AG08396 (cell line): Measurements from ENCODE around the gene MOK.

Experiments
- DNase-seq: peaks from one replicate; pipeline ENCODE4 v3.0.0; 2012; ENCODE audit warnings: low spot score, mixed read lengths

Gene MOK

DNA sequence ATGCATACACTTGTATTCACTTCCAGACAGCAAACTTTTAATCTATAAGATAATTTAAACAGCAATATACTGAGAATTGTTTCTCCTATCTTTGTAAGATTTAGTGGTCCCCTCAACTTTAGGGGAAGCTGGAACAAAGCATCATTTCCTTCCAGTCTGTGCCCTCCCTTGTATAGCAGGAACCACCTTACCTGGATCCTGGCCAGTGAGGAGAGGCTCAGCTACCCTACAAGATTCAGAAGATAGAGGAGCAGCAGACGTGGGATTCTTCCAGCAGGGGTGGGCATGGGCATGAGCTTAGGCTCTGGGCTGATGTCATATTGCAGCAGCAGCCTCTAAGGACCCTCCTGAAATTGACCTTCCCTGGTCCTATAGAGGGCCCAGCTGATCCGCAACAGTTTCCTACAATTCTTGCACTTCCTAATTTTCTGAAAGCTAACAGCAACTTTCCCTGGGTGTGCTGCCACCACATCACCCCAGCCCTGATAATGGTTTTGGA, 21.3 kb downstream of the MOK start:
- DNase-seq, result no peak

DNA sequence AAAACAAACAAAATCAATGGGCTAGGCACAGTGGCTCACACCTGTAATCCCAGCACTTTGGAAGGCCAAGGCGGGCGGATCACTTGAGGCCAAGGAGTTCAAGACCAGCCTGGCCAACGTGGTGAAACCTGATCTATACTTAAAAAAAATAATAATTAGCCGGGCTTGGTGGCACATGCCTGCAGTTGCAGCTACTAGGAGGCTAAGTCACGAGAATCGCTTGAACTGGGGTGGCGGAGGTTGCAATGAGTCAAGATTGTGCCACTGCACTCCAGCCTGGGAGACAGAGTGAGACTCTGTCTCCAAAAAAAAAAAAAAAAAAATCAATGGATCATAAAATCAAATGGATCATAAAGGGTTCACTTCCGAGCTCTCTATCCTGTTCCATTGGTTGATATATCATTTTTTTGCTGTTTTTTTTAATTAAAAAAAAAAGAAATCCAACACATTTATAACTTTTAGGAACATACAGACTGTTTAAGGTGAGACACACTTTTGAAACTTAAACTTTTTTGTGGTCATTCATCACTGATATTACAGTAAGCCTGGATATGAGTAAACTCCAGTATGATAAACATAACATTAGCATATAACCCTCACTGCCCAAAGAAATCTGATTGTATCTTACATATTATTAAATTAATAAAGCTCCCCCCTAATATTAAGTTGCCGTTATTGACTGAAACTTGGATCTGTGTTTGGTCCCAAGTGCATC, 22.1 kb downstream of the MOK start:
- DNase-seq, result no peak

DNA sequence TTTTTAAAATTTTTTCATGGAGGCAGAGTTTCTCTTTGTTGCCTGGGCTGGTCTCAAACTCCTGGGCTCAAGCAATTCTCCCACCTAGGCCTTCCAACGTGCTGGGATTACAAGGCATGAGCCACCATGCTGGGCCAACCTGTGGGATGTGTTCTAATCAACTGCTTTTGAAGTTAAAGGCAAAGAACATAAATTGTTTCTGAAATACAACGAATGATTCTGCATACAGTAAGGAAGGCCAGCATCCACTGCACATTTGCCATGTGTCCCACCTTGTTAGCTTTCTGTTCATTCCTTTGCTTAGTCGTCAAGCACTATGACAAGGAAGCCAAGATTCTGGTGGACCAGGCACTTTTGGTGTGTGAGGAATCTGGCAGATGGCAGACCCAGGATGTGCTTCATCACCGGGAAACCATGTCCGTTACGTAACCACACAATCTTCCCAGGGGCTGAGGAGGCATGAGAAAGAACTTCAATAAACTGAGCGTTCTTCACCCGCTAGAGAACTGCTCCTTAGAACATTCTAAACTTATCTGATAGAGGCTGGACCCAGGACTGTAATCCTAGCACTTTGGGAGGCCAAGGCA, 24.5 kb downstream of the MOK start:
- peak; percentile 72 for DNase-seq

DNA sequence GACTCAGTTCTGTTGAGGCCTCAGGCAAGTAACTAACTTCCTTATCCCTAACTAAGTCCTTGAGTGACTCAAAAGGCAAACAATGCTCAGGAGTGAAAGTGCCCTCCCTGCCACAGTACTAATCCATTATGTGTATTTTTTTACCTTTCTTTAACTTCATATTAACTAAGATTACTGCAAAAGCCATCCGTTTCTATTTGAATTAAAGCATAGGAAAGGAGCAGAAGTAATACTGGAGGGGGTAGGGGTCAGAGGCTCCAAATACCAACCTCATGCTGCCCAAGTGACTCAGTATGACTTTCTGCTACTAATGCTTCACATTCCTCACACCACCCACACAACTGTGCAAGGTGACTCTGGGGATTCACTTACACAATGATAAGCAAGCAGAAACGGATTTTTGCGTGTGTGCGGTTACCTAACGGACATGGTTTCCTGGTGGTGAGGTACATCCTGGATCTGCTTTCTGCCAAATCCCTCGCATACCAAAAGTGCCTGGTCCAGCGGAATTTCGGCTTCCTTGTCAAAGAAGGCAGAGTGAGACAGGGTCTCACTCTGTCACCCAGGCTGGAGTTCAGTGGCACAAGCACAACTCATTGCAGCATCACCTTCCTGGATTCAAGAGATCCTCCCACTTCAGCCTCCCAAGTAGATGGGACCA, 25.1 kb downstream of the MOK start:
- peak; percentile 83 for DNase-seq

DNA sequence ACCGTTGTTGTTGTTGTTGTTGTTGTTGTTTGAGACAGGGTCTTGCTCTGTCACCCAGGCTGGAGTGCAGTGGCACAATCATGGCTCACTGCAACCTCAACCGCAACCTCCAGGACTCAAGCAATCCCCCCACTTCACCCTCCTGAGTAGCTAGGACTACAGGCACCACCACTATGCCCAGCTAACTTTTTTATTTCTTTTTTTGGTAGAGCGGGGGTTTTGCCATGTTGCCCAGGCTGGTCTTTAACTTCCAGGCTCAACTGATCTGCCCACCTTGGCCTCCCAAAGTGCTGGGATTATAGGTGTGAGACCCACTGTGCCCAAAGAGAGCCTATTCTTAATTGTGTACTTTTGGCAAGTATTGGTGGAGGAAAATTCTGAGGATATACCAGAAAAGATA, 25.7 kb downstream of the MOK start:
- no peak for DNase-seq

DNA sequence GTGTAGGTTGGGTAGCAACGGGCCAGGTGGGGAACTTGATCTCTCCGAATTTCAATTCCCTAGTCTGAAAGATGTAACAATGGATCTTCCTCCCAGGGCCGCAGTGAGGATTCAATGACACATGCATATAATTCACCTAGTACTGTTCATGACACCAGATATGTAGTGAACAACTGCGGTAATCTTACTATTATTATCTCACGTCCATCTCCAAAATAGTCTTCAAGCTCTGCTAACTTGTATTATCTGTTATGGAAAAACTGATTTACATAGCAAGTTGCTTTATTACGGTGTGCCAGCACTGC, 26.4 kb downstream of the MOK start:
- DNase-seq, result no peak

DNA sequence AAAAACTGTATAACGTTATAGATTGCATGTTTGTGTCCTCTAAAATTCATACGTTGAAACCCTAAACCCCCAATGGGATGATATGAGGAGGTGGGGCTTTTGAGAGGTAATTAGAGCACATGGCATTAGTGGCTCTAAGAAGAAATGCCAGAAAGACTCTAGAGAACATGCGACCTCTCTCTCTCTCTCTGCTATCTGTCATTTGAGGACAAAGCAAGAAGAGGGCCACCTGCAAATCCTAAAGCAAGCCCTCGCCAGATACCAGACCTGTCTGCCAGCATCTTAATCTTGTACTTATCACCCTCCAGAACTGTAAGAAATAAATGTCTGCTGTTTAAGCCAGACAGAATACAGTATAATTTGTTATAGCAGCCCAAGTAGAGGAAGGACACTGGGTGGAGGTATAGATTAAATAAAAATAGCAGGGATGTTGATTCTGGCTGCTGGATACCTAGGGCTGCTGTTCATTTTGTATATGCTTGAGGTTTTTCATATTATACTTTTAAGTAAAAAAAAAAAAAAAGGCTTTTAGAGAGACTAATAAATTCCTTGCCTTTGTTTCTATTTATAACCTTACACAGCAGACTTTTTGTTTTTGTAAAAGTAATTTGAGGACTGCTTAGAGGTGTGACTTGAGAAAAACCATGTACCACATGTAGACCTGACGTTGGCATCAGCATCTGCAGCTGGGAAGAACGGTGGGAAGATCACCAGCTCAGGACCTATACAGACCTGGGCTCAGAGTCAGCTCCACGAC, 26.9 kb downstream of the MOK start:
- no peak for DNase-seq

DNA sequence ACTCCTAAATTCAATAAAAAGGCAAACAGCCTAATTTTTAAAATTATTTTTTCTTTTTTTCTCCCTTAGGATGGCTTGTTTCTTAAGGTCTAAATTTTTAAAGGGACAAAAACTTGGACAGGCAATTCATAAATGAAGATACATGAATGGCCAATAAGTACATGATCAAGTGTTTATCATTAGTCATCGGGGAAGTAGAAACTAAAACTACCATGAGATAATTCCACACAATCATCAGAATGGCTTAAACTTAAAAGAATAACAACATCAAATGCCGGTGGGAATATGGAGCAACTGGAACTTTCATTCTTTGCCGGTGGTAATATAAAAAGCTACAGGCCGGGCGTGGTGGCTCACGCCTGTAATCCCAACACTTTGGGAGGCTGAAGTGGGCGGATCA, 29.1 kb downstream of the MOK start:
- no peak for DNase-seq

DNA sequence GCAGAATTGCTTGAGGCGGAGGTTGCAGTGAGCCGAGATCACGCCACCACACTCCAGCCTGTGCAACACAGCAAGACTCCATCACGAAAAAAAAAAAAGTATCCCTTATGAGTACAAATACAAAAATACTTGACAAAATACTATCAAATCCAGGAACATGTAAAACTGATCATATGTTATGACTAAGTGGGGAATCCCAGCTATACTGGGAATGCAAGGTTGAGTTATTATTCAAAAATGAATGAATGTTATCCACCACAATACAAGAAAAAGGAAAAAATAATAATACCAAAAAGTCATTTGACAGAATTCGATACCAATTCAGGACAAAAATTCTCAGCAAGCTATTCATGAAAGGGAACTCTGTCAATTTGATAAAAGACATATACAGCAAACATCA, 32.6 kb downstream of the MOK start:
- DNase-seq, result no peak

DNA sequence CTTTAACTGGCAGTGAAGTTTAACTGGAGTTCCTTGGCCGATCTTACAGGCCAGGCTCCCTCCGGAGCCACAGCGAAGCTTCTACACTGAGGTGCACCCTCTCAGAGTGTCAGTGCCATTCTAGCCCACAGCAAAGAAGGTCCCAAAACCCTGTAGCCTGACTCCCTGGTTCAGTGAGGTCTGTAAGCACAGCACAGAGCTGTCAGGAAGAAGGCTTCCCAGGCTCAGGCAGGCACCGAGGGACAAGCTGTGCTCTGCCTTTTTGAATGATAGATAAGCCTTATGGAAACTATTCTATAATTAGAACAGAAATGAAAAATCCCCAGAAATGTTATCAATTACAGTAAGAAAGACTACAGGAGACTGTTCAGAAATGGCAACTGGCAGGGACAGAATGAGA, 40.2 kb downstream of the MOK start:
- no peak for DNase-seq

DNA sequence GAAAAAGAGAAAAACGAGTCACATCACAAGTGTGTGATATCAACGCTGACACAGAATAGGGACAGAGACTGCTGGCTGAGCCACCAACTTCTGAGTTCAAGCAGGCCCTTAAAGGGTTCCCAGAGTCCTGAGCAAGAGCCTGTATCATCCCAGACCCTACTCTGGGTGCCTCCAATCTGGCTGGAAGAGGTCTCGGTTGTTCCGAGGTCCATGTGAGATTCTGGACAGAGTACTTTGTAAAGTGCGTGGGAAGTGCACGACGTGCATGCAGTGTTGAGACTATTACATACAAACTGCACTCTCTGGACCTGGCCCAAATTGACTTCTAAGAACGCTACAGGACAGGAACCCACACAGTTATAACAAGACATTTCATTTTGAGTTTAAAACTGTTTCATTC, 40.6 kb downstream of the MOK start:
- no peak for DNase-seq

DNA sequence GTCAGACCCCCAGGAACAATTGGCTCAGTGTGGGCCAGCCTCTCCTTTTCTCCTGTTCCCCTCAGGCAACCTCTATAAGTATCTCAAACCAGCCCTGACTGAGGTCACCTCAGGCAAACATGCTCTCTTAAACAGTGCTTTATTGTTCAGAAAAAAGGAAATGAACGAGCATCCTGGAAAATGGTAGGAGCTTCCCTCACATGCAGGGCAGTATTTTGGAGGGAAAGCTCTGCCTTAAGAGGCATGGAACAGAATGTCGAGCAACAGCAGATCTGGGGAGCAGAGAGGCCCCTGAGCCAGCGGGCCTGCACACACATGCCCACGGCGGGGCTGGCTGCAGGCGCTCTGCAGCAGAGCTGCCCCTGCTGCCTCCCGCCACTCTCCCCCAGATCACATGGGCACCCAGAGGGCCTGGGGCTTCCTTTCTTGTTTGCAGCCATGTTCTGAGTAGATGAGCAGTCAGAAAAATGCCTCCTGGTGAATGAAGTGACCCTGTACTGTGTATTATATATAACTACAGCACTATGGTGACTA, 42.0 kb downstream of the MOK start:
- no peak for DNase-seq

DNA sequence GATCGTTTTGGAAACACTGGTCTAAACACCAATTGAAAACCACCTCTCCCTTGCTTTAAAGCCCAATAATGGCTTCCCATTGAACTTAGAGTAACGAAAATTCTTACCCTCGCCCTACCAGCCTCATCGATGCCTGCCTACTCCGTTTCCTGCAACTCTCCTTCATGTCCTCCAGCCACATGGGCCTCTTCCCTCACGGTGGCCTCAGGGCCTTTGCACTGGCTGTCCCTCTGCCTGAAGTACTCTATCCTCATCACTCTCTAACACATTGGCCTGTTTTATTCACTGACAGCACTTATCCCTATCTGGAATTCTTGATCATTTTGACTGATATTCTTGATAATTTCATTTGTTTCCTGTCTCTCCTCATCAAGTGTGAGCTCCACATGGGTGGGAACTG, 46.8 kb downstream of the MOK start:
- no peak for DNase-seq

DNA sequence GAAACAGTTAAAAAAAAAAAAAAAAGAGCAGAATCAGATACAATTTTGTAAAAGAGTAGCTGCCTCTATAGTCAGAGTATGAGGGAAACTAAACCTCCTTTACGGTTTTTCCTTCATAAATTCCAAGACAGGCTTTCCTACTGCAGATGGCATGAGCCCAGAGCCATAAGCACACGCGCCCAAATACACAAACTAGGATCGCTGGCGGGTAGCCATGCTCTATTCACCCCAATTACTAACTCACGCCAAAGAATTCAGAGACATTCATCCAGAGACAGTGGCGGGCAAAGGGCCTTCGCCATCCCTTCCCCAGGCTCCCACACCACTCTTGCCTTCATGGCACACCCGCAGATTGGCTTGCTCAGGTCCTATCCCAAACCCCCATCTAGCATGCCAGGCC, 48.2 kb downstream of the MOK start:
- DNase-seq, result no peak

DNA sequence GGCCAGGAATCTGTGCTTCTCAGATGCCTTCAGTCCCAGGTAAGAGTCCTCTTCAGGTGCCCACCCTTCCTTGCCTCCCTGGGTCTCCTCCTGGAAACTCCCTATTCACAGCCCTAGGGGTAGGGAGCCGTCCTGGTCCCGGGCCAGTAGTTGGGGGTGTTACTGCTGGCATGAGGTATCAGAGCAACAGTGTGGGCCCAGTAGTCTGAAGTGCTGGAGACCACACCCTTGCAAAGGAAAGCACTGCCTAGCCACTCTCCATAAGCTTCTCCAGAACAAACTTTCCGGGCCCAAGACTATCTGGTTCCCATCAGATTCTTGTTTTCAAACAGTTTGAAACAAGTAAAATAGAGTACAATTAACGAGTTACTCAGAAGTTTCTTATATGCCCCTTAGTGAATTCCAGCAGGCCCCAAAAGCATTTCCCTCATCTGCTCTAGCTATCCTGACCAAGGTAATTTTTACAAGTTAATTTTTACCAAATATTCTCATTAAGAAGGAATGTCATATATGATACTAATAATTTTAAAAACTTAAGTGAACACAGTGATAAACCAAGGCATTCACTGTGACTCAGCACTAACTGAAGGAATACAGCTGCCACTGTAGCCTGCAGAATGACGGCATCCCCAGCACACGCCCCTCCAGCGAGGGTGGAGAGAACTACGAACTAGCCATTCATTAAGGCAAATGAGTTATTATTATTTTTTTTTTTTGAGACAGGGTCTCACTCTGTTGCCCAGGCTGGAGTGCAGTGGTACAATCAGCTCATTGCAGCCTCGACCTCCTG, 49.4 kb downstream of the MOK start:
- DNase-seq, result peak; percentile 66

DNA sequence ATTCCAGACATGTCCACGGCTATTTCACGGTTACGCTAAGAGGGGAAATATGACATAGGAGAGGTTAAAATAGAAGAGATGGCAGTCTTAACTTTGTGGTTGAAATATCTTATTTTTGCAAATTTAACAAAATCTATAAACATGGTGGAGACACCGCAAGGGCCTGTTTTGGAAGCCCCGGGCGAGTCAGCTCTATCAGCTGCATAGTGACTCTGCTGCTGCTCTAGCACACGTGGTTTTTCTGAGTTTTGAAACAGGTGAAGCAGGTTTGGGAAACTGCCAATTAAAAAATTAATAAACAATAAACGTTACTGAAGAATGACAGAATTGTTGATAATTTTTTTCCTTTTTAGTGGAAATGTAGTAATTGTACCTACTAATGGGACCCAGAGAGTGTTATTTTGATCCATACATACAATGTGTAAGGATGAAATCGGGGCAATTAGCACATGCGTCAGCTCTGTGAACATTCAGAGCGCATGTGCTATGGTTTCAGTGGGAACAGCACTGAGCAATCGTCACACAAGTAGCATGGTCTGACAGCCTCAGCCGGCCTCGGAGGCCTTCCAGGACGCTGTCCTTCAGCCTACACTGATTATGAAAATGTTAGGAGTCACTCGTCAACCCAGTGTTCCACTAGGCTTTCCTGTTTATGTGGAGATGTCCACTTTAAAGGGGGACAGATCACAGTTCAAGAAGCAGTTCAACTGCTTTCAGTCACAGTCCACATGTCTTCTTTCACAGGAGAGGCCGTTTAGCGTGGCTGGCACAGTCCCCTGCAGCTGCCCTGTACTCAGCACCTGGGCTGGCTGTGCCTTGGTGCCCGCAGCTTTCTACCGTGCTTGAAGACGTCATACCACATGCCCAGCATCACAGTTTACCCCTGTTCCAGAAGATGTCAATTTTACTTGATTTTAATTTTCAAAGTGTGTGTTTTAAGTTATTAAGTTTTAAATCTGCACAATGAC, 51.8 kb downstream of the MOK start:
- DNase-seq, result no peak

DNA sequence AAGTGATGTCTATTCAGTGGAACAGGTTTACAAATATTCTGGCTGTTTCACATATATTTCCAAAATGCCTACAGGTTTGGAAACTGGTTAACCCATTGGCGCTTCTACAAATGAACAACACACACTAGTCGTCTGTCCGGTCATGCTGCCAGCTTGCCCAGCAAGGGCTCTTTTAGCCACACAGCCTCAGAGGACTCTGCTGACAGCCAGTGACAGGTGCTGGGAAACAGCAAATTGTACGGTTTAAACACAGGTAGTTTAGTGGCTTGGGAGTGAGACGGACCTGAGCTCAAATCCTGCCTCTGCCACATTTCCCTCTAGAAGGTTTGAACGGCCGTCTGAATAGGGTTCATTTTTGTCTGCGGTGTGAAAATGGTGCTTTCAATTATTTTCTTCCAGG, 53.8 kb downstream of the MOK start:
- no peak for DNase-seq

DNA sequence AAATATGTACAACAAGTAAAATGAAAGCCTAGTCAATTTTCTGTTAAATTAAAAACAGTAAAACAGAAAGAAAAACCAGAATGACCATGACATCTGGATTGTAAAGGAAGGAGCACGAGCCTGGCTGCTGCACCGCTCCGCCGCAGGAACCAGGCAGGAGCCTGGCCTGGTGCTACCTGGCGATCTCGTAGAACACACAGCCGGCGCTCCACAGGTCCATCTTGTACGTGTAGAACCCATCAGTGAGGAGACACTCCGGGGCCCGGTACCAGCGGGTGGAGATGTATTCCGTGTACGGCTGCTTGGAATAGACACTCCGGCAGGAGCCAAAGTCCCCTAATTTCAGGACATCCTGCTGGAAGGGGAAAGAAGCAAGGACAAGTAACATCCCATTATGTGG, 54.3 kb downstream of the MOK start:
- no peak for DNase-seq

DNA sequence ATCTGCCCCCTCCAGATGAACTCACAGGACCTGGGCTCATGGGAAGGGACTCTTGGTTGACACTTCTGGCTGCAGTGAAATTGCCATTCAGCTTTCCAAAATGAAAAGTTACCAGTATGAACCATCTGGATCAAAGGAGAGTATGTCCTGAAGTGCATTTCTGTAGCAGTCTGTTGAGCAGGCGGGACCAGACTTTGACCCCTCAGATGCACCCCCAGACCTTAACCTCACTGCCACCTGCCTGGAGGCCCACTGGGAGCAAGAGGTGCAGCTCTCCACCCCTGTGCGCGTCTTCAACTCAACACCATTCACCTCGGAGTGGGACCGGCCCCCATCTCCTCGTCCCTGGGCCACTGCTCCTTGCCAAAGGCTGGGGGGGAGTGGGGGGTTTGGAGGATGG, 55.0 kb downstream of the MOK start:
- DNase-seq, result no peak

DNA sequence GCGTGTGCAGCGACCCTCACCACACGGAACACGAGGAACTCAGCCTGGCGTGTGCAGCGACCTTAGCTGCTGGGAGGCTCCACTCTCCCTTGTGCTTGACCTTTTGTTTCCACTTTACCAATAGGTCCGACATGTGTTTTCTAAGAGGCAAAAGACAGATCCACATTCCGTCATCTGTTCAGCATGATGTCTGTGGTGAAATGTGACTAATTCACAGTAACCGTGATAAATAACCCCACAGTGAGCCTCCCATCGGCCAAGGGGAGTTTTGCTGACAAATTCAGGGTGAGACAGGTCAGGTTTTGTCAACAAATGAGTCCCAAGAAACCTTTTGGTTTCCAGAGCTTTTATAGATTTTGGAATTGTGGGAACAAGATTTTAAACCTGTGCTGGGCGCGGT, 55.9 kb downstream of the MOK start:
- DNase-seq, result no peak

DNA sequence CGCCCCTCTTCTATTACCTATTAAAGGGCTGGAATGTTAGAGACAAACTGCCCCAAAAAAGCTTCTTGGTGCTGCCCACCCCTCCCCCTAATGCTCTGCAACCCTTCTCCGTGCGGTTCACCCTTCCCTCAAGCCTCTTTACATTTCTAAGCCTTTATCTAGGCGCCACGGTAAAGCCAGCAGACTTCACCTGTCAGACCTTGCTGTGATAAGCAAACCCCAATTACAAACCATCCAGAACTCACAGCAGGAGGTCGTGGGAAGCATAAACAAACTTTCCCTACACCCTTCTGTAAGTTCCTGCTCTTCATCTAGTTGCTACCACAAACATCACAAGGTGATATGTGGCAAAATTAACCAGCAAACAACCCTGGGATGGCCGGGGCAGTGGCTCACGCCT, 56.8 kb downstream of the MOK start:
- no peak for DNase-seq
